Stromal cell of bone marrow (primary cell): ENCODE results near the gene EXOC6.

Source experiments
- DNase-seq: peaks from one replicate; pipeline ENCODE4 v3.0.0-alpha.2; 2012; ENCODE audit warnings: low read depth

The EXOC6 gene

GRCh38 chr10:93023013-93023650 lies 174.8 kb downstream of the EXOC6 start:
- no peak for DNase-seq

- no peak for DNase-seq
These were observed 177.8 kb downstream of the EXOC6 start for GRCh38 chr10:93026072-93026471.

GRCh38 chr10:93027508-93027907 lies 179.2 kb downstream of the EXOC6 start:
- DNase-seq = no peak

GRCh38 chr10:93028883-93029282 lies 180.6 kb downstream of the EXOC6 start:
- peak; percentile 55 for DNase-seq

GRCh38 chr10:93030409-93030808 lies 182.1 kb downstream of the EXOC6 start:
- peak; percentile 38 for DNase-seq

GRCh38 chr10:93032105-93032808 lies 183.9 kb downstream of the EXOC6 start:
- no peak for DNase-seq

- no peak for DNase-seq
These were observed 184.5 kb downstream of the EXOC6 start for GRCh38 chr10:93032809-93033137.

- DNase-seq = no peak
These were observed 186.1 kb downstream of the EXOC6 start for GRCh38 chr10:93034426-93034825.

GRCh38 chr10:93039110-93039509 lies 190.8 kb downstream of the EXOC6 start:
- DNase-seq = no peak

- DNase-seq = peak; percentile 36
These were observed 191.4 kb downstream of the EXOC6 start for GRCh38 chr10:93039721-93040120.

GRCh38 chr10:93054486-93054885 lies 206.2 kb downstream of the EXOC6 start:
- DNase-seq = no peak

GRCh38 chr10:93058139-93058538 lies 209.8 kb downstream of the EXOC6 start:
- no peak for DNase-seq

- no peak for DNase-seq
These were observed 211.9 kb downstream of the EXOC6 start, which contains the start of gene CYP26C1 for GRCh38 chr10:93059975-93060886. Gene CYP26C1 (plus strand): TSS chr10:93060798. CDS start chr10:93061264, 466 bp downstream.

GRCh38 chr10:93060887-93061593 lies 212.7 kb downstream of the EXOC6 start:
- DNase-seq = no peak

GRCh38 chr10:93061594-93062513 lies 213.5 kb downstream of the EXOC6 start:
- no peak for DNase-seq

GRCh38 chr10:93062514-93063143 lies 214.3 kb downstream of the EXOC6 start:
- no peak for DNase-seq

- no peak for DNase-seq
These were observed 215.0 kb downstream of the EXOC6 start for GRCh38 chr10:93063144-93063976.

- DNase-seq = no peak
These were observed 215.8 kb downstream of the EXOC6 start for GRCh38 chr10:93063977-93064660.
